GM20000 (cell line): ENCODE results near the gene WBP4.

ENCODE experiments used
- DNase-seq: peaks from one replicate; pipeline ENCODE4 v3.0.0; 2012; ENCODE audit warnings: low spot score
- TF ChIP-seq, protein P1 (sequence below): IDR thresholded peaks from 2 replicates; pipeline ENCODE4 v1.5.1; 2012; ENCODE audit warnings: mild to moderate bottlenecking, control low read depth; ENCODE audit errors: extremely low read depth, missing control alignments

WBP4 gene, protein sequence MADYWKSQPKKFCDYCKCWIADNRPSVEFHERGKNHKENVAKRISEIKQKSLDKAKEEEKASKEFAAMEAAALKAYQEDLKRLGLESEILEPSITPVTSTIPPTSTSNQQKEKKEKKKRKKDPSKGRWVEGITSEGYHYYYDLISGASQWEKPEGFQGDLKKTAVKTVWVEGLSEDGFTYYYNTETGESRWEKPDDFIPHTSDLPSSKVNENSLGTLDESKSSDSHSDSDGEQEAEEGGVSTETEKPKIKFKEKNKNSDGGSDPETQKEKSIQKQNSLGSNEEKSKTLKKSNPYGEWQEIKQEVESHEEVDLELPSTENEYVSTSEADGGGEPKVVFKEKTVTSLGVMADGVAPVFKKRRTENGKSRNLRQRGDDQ

DNA sequence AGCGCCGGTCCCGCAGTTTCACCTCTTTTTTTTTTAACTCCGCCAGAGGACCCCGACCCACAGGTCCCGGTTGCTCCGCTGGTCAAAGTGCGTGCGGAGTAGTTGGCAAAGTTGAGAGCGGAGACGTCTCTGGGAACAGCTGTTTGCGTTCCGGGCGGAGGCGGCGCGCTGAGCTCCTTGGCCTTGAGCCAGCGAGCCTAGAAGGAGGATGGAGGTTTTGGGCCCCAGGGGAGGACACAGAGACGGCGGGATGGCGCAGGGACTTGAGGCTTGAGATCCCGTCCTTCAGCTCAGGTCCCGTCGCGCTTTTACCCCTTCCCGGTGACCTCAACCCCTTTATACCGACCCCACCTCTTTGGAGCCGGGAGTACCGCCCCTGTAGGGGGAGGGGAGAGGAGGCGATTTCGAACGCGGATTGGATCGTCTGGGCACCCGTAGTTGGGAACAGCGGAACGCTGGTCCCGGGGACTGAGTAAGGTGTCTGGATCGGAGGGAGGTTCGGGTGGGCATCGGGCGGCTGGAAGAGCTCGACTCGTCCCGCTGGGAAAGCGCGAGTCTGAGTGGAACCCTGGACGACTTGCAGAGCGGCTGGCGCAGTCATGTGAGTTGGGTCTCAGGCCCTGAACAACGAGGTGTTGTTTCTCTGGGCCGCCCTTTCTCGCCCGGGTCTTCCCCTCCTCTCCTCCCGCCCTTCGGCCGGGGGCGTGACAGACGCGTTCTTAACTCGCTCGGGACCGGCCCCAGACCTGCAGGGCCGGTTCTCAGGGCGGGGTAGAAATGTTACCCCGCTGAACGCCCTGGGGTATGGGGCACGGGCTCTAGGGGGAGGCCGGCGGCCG, at the start of gene WBP4:
TSS of gene WBP4 (plus strand) at position 435 of the 839 bp plus-strand sequence. CDS start at position 600, 165 bp downstream.
- peak; percentile 88 for DNase-seq
- TF ChIP-seq, protein P1, sequence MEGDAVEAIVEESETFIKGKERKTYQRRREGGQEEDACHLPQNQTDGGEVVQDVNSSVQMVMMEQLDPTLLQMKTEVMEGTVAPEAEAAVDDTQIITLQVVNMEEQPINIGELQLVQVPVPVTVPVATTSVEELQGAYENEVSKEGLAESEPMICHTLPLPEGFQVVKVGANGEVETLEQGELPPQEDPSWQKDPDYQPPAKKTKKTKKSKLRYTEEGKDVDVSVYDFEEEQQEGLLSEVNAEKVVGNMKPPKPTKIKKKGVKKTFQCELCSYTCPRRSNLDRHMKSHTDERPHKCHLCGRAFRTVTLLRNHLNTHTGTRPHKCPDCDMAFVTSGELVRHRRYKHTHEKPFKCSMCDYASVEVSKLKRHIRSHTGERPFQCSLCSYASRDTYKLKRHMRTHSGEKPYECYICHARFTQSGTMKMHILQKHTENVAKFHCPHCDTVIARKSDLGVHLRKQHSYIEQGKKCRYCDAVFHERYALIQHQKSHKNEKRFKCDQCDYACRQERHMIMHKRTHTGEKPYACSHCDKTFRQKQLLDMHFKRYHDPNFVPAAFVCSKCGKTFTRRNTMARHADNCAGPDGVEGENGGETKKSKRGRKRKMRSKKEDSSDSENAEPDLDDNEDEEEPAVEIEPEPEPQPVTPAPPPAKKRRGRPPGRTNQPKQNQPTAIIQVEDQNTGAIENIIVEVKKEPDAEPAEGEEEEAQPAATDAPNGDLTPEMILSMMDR, result no peak

- TF ChIP-seq, protein P1, result no peak
- no peak for DNase-seq
Observed at GRCh38 chr13:41012536-41012935, 48.8 kb upstream of the WBP4 start.

- no peak for DNase-seq
- TF ChIP-seq, protein P1, result no peak
Observed at GRCh38 chr13:41013835-41014234, 47.5 kb upstream of the WBP4 start.

- no peak for DNase-seq
- TF ChIP-seq, protein P1, result no peak
Observed at GRCh38 chr13:41015920-41016319, 45.4 kb upstream of the WBP4 start.

DNA sequence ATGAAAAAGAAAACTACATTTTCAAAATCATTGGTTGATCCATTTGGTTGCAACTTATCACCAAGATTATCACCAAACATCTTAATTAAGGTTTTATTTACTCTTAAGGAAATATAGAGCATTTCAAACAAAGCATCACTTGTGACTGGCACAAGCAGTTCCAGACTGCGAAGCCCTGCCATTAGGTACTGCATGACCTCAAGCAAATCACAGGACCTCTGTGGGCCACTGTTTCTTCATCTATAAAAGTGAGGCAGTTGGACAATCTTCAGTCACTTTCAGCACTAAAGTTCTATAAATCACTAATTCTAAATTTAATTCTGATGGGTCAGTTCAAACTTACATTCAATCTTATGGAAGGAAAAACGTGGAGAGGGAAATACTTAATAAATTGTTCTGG, 44.1 kb upstream of the WBP4 start:
- TF ChIP-seq, protein P1, result no peak
- no peak for DNase-seq

DNA sequence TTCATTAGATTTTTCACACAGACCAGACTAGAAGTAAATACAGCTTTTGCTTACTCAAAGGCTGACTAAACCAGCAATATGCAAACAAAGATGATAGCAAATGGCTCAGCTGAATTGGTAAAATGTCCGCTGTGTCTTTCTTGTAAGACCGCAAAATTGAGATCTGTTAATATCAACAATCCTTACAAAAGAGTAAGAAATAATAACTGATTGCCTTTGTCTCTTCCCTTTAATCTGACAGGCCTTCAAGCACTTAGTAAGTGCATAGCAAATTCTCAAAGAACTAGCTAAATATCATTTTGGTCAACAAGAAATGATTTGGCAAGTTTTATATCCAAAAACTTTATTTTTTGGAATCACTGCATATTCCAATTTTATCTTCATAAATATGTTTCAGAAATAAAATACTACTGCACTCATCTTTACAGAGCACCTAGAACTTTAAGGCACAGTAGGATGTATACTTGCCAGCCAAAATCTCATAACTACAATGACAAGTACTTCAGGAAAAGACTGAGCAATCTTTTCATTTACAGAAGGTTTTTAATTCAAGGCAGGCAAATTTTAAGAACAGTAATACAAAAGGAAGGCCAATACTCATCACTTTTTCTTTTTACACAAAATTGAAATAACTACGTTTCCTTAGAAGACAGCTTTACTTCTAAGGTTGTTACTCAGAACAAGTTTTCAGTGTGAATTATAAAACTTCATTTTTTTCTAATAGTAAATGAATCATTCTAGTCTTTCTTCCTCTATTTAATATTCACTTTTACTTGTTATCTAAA, 43.3 kb upstream of the WBP4 start:
- TF ChIP-seq, protein P1, result no peak
- DNase-seq, result no peak
